CD4-positive, alpha-beta T cell (primary cell): ENCODE results near the gene RBM5. TPM values are rescaled to one million over a fixed set of nuclear protein-coding genes. Genes with fewer than 3 reads are reported as not detected.

Experiments used
- ATAC-seq: fragments of 200-7000 bp; cut with Tn5 transposase; one replicate; pipeline ENCODE4 v1.10.0; 2022; ENCODE audit warnings: mild to moderate bottlenecking; ENCODE audit not compliant: poor library complexity
- CTCF ChIA-PET: fragments of 350-600 bp; sonication (Branson Sonifier 250); formaldehyde crosslinking; loops from one replicate; lab custom pipeline; 2021; ENCODE audit warnings: antibody characterized with exemption, inconsistent platforms; lab: Charles Lee
- POLR2A ChIA-PET: fragments of 350-600 bp; sonication (Branson Sonifier 250); formaldehyde crosslinking; loops from one replicate; lab custom pipeline; 2021; ENCODE audit warnings: antibody characterized with exemption, inconsistent platforms; lab: Charles Lee
- DNase-seq, 14 experiments: peaks; one replicate each; pipeline ENCODE4 v3.0.0-alpha.2; 2013 to 2020; ENCODE audit warnings: mixed read lengths in 2 of 14
- H3K27ac ChIP-seq, 2 donors: one replicate each; pipeline versions ENCODE4 v1.5.1 to v1.7.0; 2013; ENCODE audit warnings: low read length in 2 of 2, low read depth in 1 of 2, mild to moderate bottlenecking in 1 of 2
- H3K27me3 ChIP-seq, 2 experiments: 1 replicate in 1 of 2; 2 replicates in 1 of 2; pipeline versions ENCODE4 v1.6.1 to v1.7.0; 2013; ENCODE audit warnings: low read length in 2 of 2, control low read depth in 1 of 2, mild to moderate bottlenecking in 1 of 2, moderate library complexity in 1 of 2; ENCODE audit not compliant: insufficient read depth in 2 of 2, control insufficient read depth in 1 of 2
- H3K36me3 ChIP-seq: one replicate; pipeline ENCODE4 v1.6.1; 2013; ENCODE audit warnings: low read length, control low read depth; ENCODE audit not compliant: insufficient read depth
- H3K4me1 ChIP-seq: one replicate; pipeline ENCODE4 v1.6.1; 2013; ENCODE audit warnings: low read length, control low read depth; ENCODE audit not compliant: insufficient read depth
- H3K4me3 ChIP-seq: one replicate; pipeline ENCODE4 v1.5.1; 2013; ENCODE audit warnings: mild to moderate bottlenecking, low read length, moderate library complexity
- H3K9me3 ChIP-seq, 2 experiments: 1 replicate in 1 of 2; 2 replicates in 1 of 2; pipeline versions ENCODE4 v1.6.1 to v1.7.0; 2013; ENCODE audit warnings: low read length in 2 of 2, mild to moderate bottlenecking in 2 of 2, control low read depth in 1 of 2, moderate library complexity in 1 of 2; ENCODE audit not compliant: control insufficient read depth in 1 of 2, insufficient read depth in 1 of 2
- H3K27ac Mint-ChIP-seq: one replicate; pipeline ENCODE4 v1.8.0; 2020; ENCODE audit warnings: mixed read lengths
- H3K27me3 Mint-ChIP-seq: one replicate; pipeline ENCODE4 v1.8.0; 2021; ENCODE audit warnings: mixed read lengths
- H3K36me3 Mint-ChIP-seq: one replicate; pipeline ENCODE4 v1.8.0; 2021; ENCODE audit warnings: low read depth, mixed read lengths
- H3K4me1 Mint-ChIP-seq: one replicate; pipeline ENCODE4 v1.8.0; 2021; ENCODE audit warnings: low read depth, mixed read lengths
- H3K4me3 Mint-ChIP-seq: one replicate; pipeline ENCODE4 v1.8.0; 2020; ENCODE audit warnings: mild to moderate bottlenecking, mixed read lengths
- H3K9me3 Mint-ChIP-seq: one replicate; pipeline ENCODE4 v1.8.0; 2020; ENCODE audit warnings: mixed read lengths
- CTCF ChIP-seq: fragments of 200-600 bp; IDR thresholded peaks from one replicate; pipeline ENCODE4 v1.8.0; 2022; ENCODE audit warnings: antibody characterized with exemption, mild to moderate bottlenecking
- intact Hi-C, 2 experiments: fragments of 100-400 bp; cut with DNase I in 1 of 2; cut with micrococcal nuclease in 1 of 2; formaldehyde crosslinking; loops; one replicate each; pipeline versions ENCODE4 v1.15.1 to v1.9.0; 2023 to 2025; cut with DNase I, micrococcal nuclease
- total RNA-seq, 174 experiments: library from RNA in 2 of 174; stranded (reverse) in 2 of 174; gene quantifications; one replicate each; pipeline ENCODE4 v1.2.3 and lab custom pipeline; 2021 to 2026

RBM5 gene
- total RNA-seq, 2 experiments from 2014 or later, result 324 to 330 TPM

DNA sequence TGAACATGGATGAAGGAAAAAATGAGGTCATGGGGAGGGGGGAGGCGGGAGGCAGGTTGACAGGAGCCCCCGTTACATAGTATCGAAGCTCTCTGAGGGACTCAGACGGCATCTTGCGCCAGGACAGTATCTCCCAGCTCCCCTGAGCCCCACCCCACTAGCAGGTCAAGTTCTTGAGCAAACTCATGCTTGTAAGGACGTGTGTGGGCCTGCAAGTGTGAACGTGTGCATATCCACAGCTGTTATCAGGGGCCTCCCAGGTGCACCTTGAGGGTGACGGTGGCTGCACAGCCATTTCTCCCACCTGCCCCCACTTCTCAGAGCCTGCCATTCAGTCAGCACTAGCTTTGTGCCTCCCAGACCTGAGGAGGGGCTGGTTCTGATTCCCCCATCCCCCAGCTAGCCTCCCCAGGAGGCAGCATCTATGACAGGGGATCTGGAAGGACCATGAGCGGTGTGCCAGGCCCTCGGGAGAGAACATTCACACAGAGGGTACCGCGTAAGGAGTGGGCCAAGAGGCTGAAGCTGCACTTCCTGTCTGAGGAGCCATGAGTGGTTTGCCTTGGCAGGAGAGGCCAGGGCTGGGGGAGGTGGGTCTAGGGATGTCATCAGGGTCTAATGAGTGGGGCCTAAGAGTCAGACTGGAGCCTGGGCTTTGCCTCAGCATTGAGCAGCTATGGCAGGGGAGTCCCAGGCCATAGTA, 69.3 kb downstream of the RBM5 start:
- CTCF ChIA-PET, result interaction anchor here (1.5 kb wide), 1 partner anchor 36 kb away, joined by 3 read pairs; no protein-coding TSS in a partner anchor
- intact Hi-C loops, result no loop called here
- no peak for ATAC-seq
- no peak for DNase-seq
- TF ChIP-seq CTCF, result no peak
- peaks cover 22% of the 10 kb centered on the region for H3K4me1 Mint-ChIP-seq
- peaks cover 46% of the 10 kb centered on the region for H3K27me3 Mint-ChIP-seq
- Histone ChIP-seq H3K27me3 (peaks cover 26 to 29% of the 10 kb centered on the region in 2 experiments), H3K9me3 (peaks cover 0 to 9% of the 10 kb centered on the region in 2 experiments), H3K4me3 (no peak overlapping the region), H3K36me3 (no peaks in the 10 kb centered on the region), H3K4me1 (peaks cover 23% of the 10 kb centered on the region), H3K27ac (no peak overlapping the region)
- no peak overlapping the region for H3K27ac Mint-ChIP-seq
- H3K36me3 Mint-ChIP-seq, result no peaks in the 10 kb centered on the region
- no peak overlapping the region for H3K4me3 Mint-ChIP-seq
- POLR2A ChIA-PET, result no interaction called here
- no peaks in the 10 kb centered on the region for H3K9me3 Mint-ChIP-seq

DNA sequence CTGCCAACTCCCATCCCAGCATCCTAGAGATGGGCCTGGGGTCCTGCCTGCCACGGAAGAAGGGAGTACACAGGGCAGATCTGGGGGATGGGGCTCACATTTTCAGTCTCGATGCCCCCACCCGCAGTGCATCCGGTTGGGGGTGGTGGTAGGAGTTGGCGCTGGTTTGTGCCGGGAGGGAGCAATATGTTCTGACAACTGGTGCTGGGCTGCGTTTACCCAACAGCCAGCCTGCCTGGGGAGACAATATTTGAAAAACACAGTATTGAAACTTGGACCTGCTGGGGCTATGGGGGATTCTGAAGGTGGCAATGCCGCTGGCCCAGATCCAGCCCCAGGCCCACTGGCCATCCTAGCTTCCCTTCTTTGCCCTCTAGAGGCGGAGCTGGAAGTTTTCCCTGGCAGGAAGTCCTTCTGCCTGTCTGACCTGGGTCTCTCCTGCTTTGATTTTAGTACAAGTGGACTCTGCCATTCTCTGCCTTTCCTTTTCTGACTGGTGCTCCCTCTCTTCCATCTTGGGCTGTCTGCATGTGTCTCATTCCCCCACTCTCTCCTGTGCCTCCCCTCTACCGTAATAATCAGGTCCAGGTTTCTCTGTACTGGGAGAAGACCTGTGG, 69.9 kb downstream of the RBM5 start:
- H3K4me3 Mint-ChIP-seq, result no peak overlapping the region
- peaks cover 23% of the 10 kb centered on the region for H3K4me1 ChIP-seq

DNA sequence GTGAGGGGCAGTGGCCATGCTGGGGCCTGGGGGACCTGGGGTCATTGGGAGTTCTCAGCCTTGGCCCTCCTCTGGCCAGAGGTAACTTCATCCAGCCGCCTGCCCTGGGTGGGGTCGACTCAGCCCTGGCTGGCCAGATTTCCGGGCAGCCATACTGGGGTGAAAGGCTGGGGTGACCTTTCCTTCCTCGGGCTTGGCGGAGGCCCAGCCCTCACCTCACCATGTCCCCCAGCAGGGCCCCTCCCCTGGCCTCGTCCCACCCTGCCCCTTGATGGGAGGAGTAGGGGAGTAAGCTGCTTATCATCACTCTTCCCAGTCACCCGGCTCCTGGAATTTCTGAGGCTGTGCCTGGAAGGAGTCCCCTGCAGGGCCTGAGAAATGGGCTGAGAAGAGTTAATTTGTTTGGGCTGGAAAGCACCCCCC, 71.9 kb downstream of the RBM5 start:
- ChIA-PET POLR2A (no interaction called here), CTCF (no interaction called here)
- intact Hi-C loops, result loop anchor here in 1 of 2 experiments (10.0 kb wide), 1 partner anchor 234 kb away; no protein-coding TSS in a partner anchor
- Histone ChIP-seq H3K36me3 (no peaks in the 10 kb centered on the region), H3K4me1 (peaks cover 13% of the 10 kb centered on the region), H3K4me3 (no peak overlapping the region), H3K27ac (no peak overlapping the region), H3K27me3 (peaks cover 14 to 19% of the 10 kb centered on the region in 2 experiments), H3K9me3 (peaks cover 0 to 9% of the 10 kb centered on the region in 2 experiments)
- DNase-seq (no peak), ATAC-seq (no peak)
- Mint-ChIP-seq H3K36me3 (no peaks in the 10 kb centered on the region), H3K27me3 (peaks cover 30% of the 10 kb centered on the region), H3K4me3 (no peak overlapping the region), H3K9me3 (no peaks in the 10 kb centered on the region), H3K27ac (no peak overlapping the region), H3K4me1 (peaks cover 8% of the 10 kb centered on the region)
- no peak for TF ChIP-seq CTCF

More for the DNA sequence above, 69.9 kb downstream of the RBM5 start:
- no peak for TF ChIP-seq CTCF
- Mint-ChIP-seq H3K4me1 (peaks cover 17% of the 10 kb centered on the region), H3K36me3 (no peaks in the 10 kb centered on the region), H3K27ac (no peak overlapping the region), H3K9me3 (no peaks in the 10 kb centered on the region), H3K27me3 (peaks cover 40% of the 10 kb centered on the region)
- peaks cover 0 to 9% of the 10 kb centered on the region in 2 experiments for H3K9me3 ChIP-seq
- intact Hi-C loops, result no loop called here
- no peak for ATAC-seq
- peaks cover 22 to 25% of the 10 kb centered on the region in 2 experiments for H3K27me3 ChIP-seq
- no peak overlapping the region for H3K4me3 ChIP-seq
- no peaks in the 10 kb centered on the region for H3K36me3 ChIP-seq
- POLR2A ChIA-PET, result no interaction called here
- no peak for DNase-seq
- CTCF ChIA-PET, result interaction anchor here (1.5 kb wide), 1 partner anchor 35 kb away, joined by 3 read pairs; no protein-coding TSS in a partner anchor
- no peak overlapping the region for H3K27ac ChIP-seq
